Measurements from ENCODE around the gene CAD.
"Not testable (repeated sequence)": the region's sequence is repeated elsewhere in the genome, so short reads cannot be mapped to it uniquely, and the experiment has no call there.

The CAD gene

DNA sequence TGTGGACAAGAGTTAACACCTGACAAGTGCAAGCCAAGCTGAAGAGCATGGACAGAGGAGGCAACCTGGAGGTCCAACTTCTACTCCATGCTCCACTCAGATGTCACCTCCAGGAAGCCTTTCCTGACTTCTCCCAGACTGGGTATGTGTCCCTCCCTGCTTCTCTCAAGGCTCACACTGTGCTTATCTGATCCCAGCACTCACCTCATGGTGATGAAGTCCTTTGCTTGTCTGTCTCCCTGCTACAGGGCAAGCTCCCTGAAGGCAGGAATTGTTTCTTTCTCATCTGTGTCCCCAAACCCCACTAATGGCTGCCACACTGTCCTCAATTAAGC lies 48.3 kb downstream of the CAD start:
- no peaks in the 10 kb centered on the region for H3K36me3 ChIP-seq (ENCODE audit: insufficient read depth, low read length)
- TF ChIP-seq EZH2phosphoT487 (IDR thresholded peaks at IDR 0.05; ENCODE audit: borderline replicate concordance), result no peak
- TF ChIP-seq, protein P1, sequence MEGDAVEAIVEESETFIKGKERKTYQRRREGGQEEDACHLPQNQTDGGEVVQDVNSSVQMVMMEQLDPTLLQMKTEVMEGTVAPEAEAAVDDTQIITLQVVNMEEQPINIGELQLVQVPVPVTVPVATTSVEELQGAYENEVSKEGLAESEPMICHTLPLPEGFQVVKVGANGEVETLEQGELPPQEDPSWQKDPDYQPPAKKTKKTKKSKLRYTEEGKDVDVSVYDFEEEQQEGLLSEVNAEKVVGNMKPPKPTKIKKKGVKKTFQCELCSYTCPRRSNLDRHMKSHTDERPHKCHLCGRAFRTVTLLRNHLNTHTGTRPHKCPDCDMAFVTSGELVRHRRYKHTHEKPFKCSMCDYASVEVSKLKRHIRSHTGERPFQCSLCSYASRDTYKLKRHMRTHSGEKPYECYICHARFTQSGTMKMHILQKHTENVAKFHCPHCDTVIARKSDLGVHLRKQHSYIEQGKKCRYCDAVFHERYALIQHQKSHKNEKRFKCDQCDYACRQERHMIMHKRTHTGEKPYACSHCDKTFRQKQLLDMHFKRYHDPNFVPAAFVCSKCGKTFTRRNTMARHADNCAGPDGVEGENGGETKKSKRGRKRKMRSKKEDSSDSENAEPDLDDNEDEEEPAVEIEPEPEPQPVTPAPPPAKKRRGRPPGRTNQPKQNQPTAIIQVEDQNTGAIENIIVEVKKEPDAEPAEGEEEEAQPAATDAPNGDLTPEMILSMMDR (conservative IDR thresholded peaks at IDR 0.05; ENCODE audit: low read length), result no peak
- no peak overlapping the region for H3K9ac ChIP-seq (ENCODE audit: low read depth, low read length, poor library complexity, severe bottlenecking)
- H3K9me3 ChIP-seq (ENCODE audit: insufficient read depth, low read depth, low read length), result no peaks in the 10 kb centered on the region
- no peaks in the 10 kb centered on the region for H3K4me1 ChIP-seq (ENCODE audit: insufficient read depth, low read length, poor library complexity, severe bottlenecking)
- H3K9me2 ChIP-seq (replicated peaks; ENCODE audit: low read depth, low read length), result no peaks in the 10 kb centered on the region
- no peaks in the 10 kb centered on the region for H3K79me2 ChIP-seq (ENCODE audit: insufficient read depth, low read length)
- H3K4me2 ChIP-seq (ENCODE audit: low read depth, low read length, poor library complexity, severe bottlenecking), result no peak overlapping the region
- H3F3A ChIP-seq (ENCODE audit: low read depth), result no peaks in the 10 kb centered on the region
- H4K20me1 ChIP-seq (ENCODE audit: insufficient read depth, low read length, poor library complexity, severe bottlenecking), result no peaks in the 10 kb centered on the region
- H3K27me3 ChIP-seq (ENCODE audit: insufficient read depth, low read length, poor library complexity, severe bottlenecking), result no peaks in the 10 kb centered on the region
- no peak overlapping the region for H2AFZ ChIP-seq (ENCODE audit: low read length)
- no peak overlapping the region for H3K4me3 ChIP-seq (ENCODE audit: low read length, poor library complexity, severe bottlenecking)

DNA sequence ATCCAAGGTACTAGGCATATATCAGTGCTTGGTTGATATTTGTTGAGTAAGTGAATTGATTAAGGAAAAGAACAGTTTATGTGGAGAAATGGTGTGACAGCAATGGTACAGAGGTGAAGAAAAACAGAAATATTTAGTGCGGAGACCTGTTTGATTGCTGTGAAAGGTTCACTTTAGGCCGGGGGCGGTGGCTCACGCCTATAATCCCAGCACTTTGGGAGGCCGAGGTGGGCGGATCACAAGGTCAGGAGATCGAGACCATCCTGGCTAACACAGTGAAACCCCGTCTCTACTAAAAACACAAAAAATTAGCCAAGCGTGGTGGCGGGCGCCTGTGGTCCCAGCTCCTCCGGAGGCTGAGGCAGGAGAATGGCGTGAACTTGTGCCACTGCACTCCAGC lies 51.1 kb downstream of the CAD start:
- H3F3A ChIP-seq (ENCODE audit: low read depth); H3K9ac ChIP-seq (ENCODE audit: low read depth, low read length, poor library complexity, severe bottlenecking); H3K4me3 ChIP-seq (ENCODE audit: low read length, poor library complexity, severe bottlenecking); H3K9me2 ChIP-seq (replicated peaks; ENCODE audit: low read depth, low read length); H2AFZ ChIP-seq (ENCODE audit: low read length); H4K20me1 ChIP-seq (ENCODE audit: insufficient read depth, low read length, poor library complexity, severe bottlenecking); H3K79me2 ChIP-seq (ENCODE audit: insufficient read depth, low read length); H3K4me2 ChIP-seq (ENCODE audit: low read depth, low read length, poor library complexity, severe bottlenecking); H3K9me3 ChIP-seq (ENCODE audit: insufficient read depth, low read depth, low read length); H3K36me3 ChIP-seq (ENCODE audit: insufficient read depth, low read length); H3K27me3 ChIP-seq (ENCODE audit: insufficient read depth, low read length, poor library complexity, severe bottlenecking); H3K4me1 ChIP-seq (ENCODE audit: insufficient read depth, low read length, poor library complexity, severe bottlenecking): not testable (repeated sequence)

DNA sequence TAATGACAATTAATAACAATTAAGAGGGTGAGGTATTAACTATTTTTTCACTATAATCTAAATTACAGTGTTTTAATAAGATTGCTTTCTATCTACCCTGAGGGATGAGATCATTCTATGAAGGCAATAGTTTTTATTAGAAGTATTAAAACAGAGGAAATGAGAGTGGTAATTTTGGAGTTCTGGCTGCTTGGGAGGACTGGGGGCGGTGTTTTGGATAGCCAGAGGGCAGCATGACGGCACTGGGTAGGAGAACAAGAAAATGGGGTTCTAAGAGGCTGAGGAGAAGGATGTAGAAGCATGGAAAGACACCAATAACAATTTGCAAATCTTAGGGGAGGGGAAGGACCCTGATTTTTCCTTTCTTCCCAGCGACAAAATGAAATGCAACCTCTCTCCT lies 53.0 kb downstream of the CAD start:
- Histone ChIP-seq H3F3A (ENCODE audit: low read depth) (no peaks in the 10 kb centered on the region), H3K4me2 (ENCODE audit: low read depth, low read length, poor library complexity, severe bottlenecking) (no peak overlapping the region), H3K36me3 (ENCODE audit: insufficient read depth, low read length) (no peaks in the 10 kb centered on the region), H3K9ac (ENCODE audit: low read depth, low read length, poor library complexity, severe bottlenecking) (no peak overlapping the region), H4K20me1 (ENCODE audit: insufficient read depth, low read length, poor library complexity, severe bottlenecking) (no peaks in the 10 kb centered on the region), H3K79me2 (ENCODE audit: insufficient read depth, low read length) (no peaks in the 10 kb centered on the region), H3K4me3 (ENCODE audit: low read length, poor library complexity, severe bottlenecking) (no peak overlapping the region), H3K27me3 (ENCODE audit: insufficient read depth, low read length, poor library complexity, severe bottlenecking) (no peaks in the 10 kb centered on the region), H3K4me1 (ENCODE audit: insufficient read depth, low read length, poor library complexity, severe bottlenecking) (no peaks in the 10 kb centered on the region), H3K9me3 (ENCODE audit: insufficient read depth, low read depth, low read length) (no peaks in the 10 kb centered on the region), H3K9me2 (replicated peaks; ENCODE audit: low read depth, low read length) (no peaks in the 10 kb centered on the region), H2AFZ (ENCODE audit: low read length) (no peak overlapping the region)
- TF ChIP-seq, protein P1 (conservative IDR thresholded peaks at IDR 0.05; ENCODE audit: low read length), result no peak
- TF ChIP-seq EZH2phosphoT487 (IDR thresholded peaks at IDR 0.05; ENCODE audit: borderline replicate concordance), result no peak

DNA sequence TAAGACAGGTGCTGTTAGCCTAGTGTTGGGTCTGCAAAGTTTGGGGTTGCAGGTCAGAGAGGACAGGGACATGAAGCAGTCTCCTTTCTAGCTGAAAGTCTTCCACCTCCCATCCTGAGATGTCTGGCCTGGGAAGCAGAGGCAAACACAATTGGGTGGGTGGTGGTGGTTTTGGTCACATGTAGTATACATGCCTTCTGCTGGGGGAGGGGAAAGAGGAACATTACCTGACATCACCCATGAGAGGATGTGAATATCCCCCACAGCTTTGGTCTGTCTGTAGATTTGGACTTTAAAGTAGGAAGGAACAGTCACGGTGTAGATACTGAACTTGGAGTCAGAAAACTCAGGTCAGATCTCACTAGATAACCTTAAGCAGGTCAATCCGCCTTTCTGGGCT lies 53.5 kb downstream of the CAD start:
- Histone ChIP-seq H3K4me3 (ENCODE audit: low read length, poor library complexity, severe bottlenecking) (no peak overlapping the region), H3K79me2 (ENCODE audit: insufficient read depth, low read length) (no peaks in the 10 kb centered on the region), H2AFZ (ENCODE audit: low read length) (no peak overlapping the region), H3F3A (ENCODE audit: low read depth) (no peaks in the 10 kb centered on the region), H3K9me2 (replicated peaks; ENCODE audit: low read depth, low read length) (no peaks in the 10 kb centered on the region), H3K9me3 (ENCODE audit: insufficient read depth, low read depth, low read length) (no peaks in the 10 kb centered on the region), H3K36me3 (ENCODE audit: insufficient read depth, low read length) (no peaks in the 10 kb centered on the region), H4K20me1 (ENCODE audit: insufficient read depth, low read length, poor library complexity, severe bottlenecking) (no peaks in the 10 kb centered on the region), H3K9ac (ENCODE audit: low read depth, low read length, poor library complexity, severe bottlenecking) (no peak overlapping the region), H3K4me2 (ENCODE audit: low read depth, low read length, poor library complexity, severe bottlenecking) (no peak overlapping the region), H3K4me1 (ENCODE audit: insufficient read depth, low read length, poor library complexity, severe bottlenecking) (no peaks in the 10 kb centered on the region), H3K27me3 (ENCODE audit: insufficient read depth, low read length, poor library complexity, severe bottlenecking) (no peaks in the 10 kb centered on the region)
- no peak for TF ChIP-seq EZH2phosphoT487 (IDR thresholded peaks at IDR 0.05; ENCODE audit: borderline replicate concordance)
- TF ChIP-seq, protein P1 (conservative IDR thresholded peaks at IDR 0.05; ENCODE audit: low read length), result no peak
